CD14-positive monocyte (primary cell): ENCODE results near the gene MR1. TPM values are rescaled to one million over a fixed set of nuclear protein-coding genes. Genes with fewer than 3 reads are reported as not detected.
A peak's percentile ranks its signal among the peaks of the same experiment; 100 is the strongest.

Experiments used
- DNase-seq, 3 donors: peaks; one replicate each; pipeline ENCODE4 v3.0.0-alpha.2; 2011 to 2022
- H2AFZ ChIP-seq: 2 replicates; pipeline ENCODE4 v1.6.0; 2012; ENCODE audit warnings: mild to moderate bottlenecking, low read depth, low read length, inconsistent platforms; ENCODE audit not compliant: insufficient read depth, poor library complexity, severe bottlenecking
- H3K27ac ChIP-seq, 2 donors: 1 replicate in 1 of 2; 2 replicates in 1 of 2; pipeline ENCODE4 v1.5.1; 2012 to 2013; ENCODE audit warnings: low read length in 2 of 2, control low read depth in 1 of 2, inconsistent platforms in 1 of 2, low read depth in 1 of 2, mild to moderate bottlenecking in 1 of 2
- H3K27me3 ChIP-seq, 2 donors: one replicate each; pipeline versions ENCODE4 v1.6.0 to v1.6.1; 2011 to 2013; ENCODE audit warnings: low read length in 2 of 2; ENCODE audit not compliant: control insufficient read depth in 2 of 2, insufficient read depth in 2 of 2
- H3K36me3 ChIP-seq, 2 donors: replicated peaks in 1 of 2; 1 replicate in 1 of 2; 2 replicates in 1 of 2; pipeline versions ENCODE4 v1.5.1 to v1.6.1; 2012 to 2013; ENCODE audit warnings: low read length in 2 of 2, control low read depth in 1 of 2, inconsistent platforms in 1 of 2, mild to moderate bottlenecking in 1 of 2; ENCODE audit not compliant: insufficient read depth in 2 of 2, control insufficient read depth in 1 of 2
- H3K4me1 ChIP-seq, 2 donors: 1 replicate in 1 of 2; 2 replicates in 1 of 2; pipeline versions ENCODE4 v1.5.1 to v1.6.1; 2012 to 2013; ENCODE audit warnings: low read length in 2 of 2, control low read depth in 1 of 2, inconsistent platforms in 1 of 2, mild to moderate bottlenecking in 1 of 2, moderate library complexity in 1 of 2; ENCODE audit not compliant: insufficient read depth in 2 of 2, control insufficient read depth in 1 of 2
- H3K4me2 ChIP-seq: replicated peaks from 2 replicates; pipeline ENCODE3; 2012; ENCODE audit warnings: low read length, moderate library complexity, mild to moderate bottlenecking; ENCODE audit not compliant: poor library complexity, severe bottlenecking; ENCODE audit errors: extremely low read depth
- H3K4me3 ChIP-seq, 3 experiments: fragments of 200-600 bp in 1 of 3; sonication (generic) in 1 of 3; replicated peaks in 1 of 3; 1 replicate in 2 of 3; 2 replicates in 1 of 3; pipeline ENCODE4 v1.5.1; 2011 to 2013; ENCODE audit warnings: low read length in 3 of 3, mild to moderate bottlenecking in 3 of 3, control low read depth in 2 of 3, low read depth in 2 of 3, inconsistent platforms in 1 of 3, moderate library complexity in 1 of 3
- H3K79me2 ChIP-seq: 2 replicates; pipeline ENCODE4 v1.6.0; 2012; ENCODE audit warnings: mild to moderate bottlenecking, control low read depth, inconsistent platforms, low read length, moderate library complexity; ENCODE audit not compliant: insufficient read depth
- H3K9ac ChIP-seq: 2 replicates; pipeline ENCODE4 v1.6.0; 2017; ENCODE audit warnings: low read length, mild to moderate bottlenecking; ENCODE audit not compliant: insufficient read depth, poor library complexity, severe bottlenecking
- H3K9me3 ChIP-seq, 2 donors: replicated peaks in 1 of 2; 1 replicate in 1 of 2; 2 replicates in 1 of 2; pipeline versions ENCODE4 v1.5.1 to v1.6.1; 2012 to 2013; ENCODE audit warnings: low read length in 2 of 2, control low read depth in 1 of 2; ENCODE audit not compliant: control insufficient read depth in 1 of 2, insufficient read depth in 1 of 2
- H4K20me1 ChIP-seq: 2 replicates; pipeline ENCODE4 v1.6.0; 2012; ENCODE audit warnings: mild to moderate bottlenecking, low read length, control low read depth, moderate library complexity; ENCODE audit not compliant: insufficient read depth
- H3K27ac Mint-ChIP-seq, 7 donors: one replicate each; pipeline ENCODE4 v1.8.0; 2020; ENCODE audit warnings: mild to moderate bottlenecking in 7 of 7, mixed read lengths in 7 of 7, moderate library complexity in 6 of 7, inconsistent platforms in 2 of 7
- H3K27me3 Mint-ChIP-seq, 3 donors: one replicate each; pipeline ENCODE4 v1.8.0; 2021 to 2022; ENCODE audit warnings: low read depth in 3 of 3, mild to moderate bottlenecking in 3 of 3, mixed read lengths in 3 of 3, moderate library complexity in 3 of 3, inconsistent platforms in 1 of 3
- H3K36me3 Mint-ChIP-seq, 2 donors: one replicate each; pipeline ENCODE4 v1.8.0; 2020; ENCODE audit warnings: mixed read lengths in 2 of 2, inconsistent platforms in 1 of 2, mild to moderate bottlenecking in 1 of 2
- H3K4me1 Mint-ChIP-seq: one replicate; pipeline ENCODE4 v1.8.0; 2020; ENCODE audit warnings: mild to moderate bottlenecking, mixed read lengths
- H3K4me3 Mint-ChIP-seq, 2 donors: one replicate each; pipeline ENCODE4 v1.8.0; 2020; ENCODE audit warnings: mild to moderate bottlenecking in 2 of 2, mixed read lengths in 2 of 2, moderate library complexity in 1 of 2
- H3K9me3 Mint-ChIP-seq, 7 donors: one replicate each; pipeline ENCODE4 v1.8.0; 2020 to 2022; ENCODE audit warnings: mixed read lengths in 7 of 7, mild to moderate bottlenecking in 6 of 7, moderate library complexity in 6 of 7, inconsistent platforms in 2 of 7
- CTCF ChIP-seq: fragments of 200-600 bp; IDR thresholded peaks from one replicate; pipeline ENCODE4 v1.8.0; 2022; ENCODE audit warnings: antibody characterized with exemption, mild to moderate bottlenecking
- whole genome bisulfite sequencing: methylation state at CpG from one replicate; pipeline ENCODE4 v1.1.5; 2013; ENCODE audit warnings: missing lambda C conversion rate; ENCODE audit not compliant: insufficient coverage; 5-methylcytosine and 5-hydroxymethylcytosine counted together
- intact Hi-C, 2 donors: fragments of 100-400 bp; cut with micrococcal nuclease; formaldehyde crosslinking; loops; one replicate each; pipeline versions ENCODE4 v1.15.0 to v1.15.1; 2023
- polyA plus RNA-seq, 3 donors: library from polyadenylated mRNA; depleted of rRNA in 1 of 3; unstranded in 2 of 3; stranded (reverse) in 1 of 3; fragments of 300-500 nt in 2 of 3; fragments of >200 nt in 1 of 3; fragmentation: Illumina TruSeq in 2 of 3; gene quantifications; 1 replicate in 2 of 3; 2 replicates in 1 of 3; pipeline ENCODE4 v1.2.3, GENCODE V29; 2012 to 2021

MR1 gene
- polyA plus RNA-seq, 3 donors = 17.7 to 46.9 (median 40.9) TPM

- 91% methylated on average over 7 of the region's 7 CpGs for WGBS
- no peak for TF ChIP-seq CTCF
- intact Hi-C loops = no loop called here
- peaks cover 52% of the 10 kb centered on the region for H4K20me1 ChIP-seq
- no peak overlapping the region for H3K9ac ChIP-seq
- DNase-seq = no peak
- no peak overlapping the region for H3K4me3 Mint-ChIP-seq
- H3K27me3 ChIP-seq = peaks cover 6 to 15% of the 10 kb centered on the region in 2 donors
- peaks cover 15 to 24% (median 22%) of the 10 kb centered on the region in 3 donors for H3K27me3 Mint-ChIP-seq
- H3K9me3 Mint-ChIP-seq = no peaks in the 10 kb centered on the region
- peaks cover 5 to 29% of the 10 kb centered on the region in 2 donors for H3K36me3 ChIP-seq
- no peak overlapping the region for H3K27ac ChIP-seq
- no peak overlapping the region for H3K4me2 ChIP-seq
- no peak overlapping the region for H3K27ac Mint-ChIP-seq
- H3K79me2 ChIP-seq = peaks cover 13% of the 10 kb centered on the region
- H3K4me3 ChIP-seq = no peak overlapping the region
- H2AFZ ChIP-seq = no peak overlapping the region
- peaks cover 66% of the 10 kb centered on the region for H3K4me1 Mint-ChIP-seq
- H3K9me3 ChIP-seq = no peaks in the 10 kb centered on the region
- peaks cover 30 to 36% of the 10 kb centered on the region in 2 donors for H3K36me3 Mint-ChIP-seq
- peaks cover 33 to 54% of the 10 kb centered on the region in 2 donors for H3K4me1 ChIP-seq
Measured at GRCh38 chr1:181097242-181097641, 63.5 kb downstream of the MR1 start.

- no peak for DNase-seq
- no peak overlapping the region for H3K4me2 ChIP-seq
- H3K4me3 ChIP-seq = no peak overlapping the region
- peaks cover 4 to 10% of the 10 kb centered on the region in 2 donors for H3K36me3 ChIP-seq
- WGBS = 6% methylated on average over 3 of the region's 11 CpGs
- H3K9me3 ChIP-seq = no peaks in the 10 kb centered on the region
- no peak for TF ChIP-seq CTCF
- H4K20me1 ChIP-seq = peaks cover 30% of the 10 kb centered on the region
- H3K9me3 Mint-ChIP-seq = no peaks in the 10 kb centered on the region
- intact Hi-C loops = no loop called here
- H3K79me2 ChIP-seq = no peaks in the 10 kb centered on the region
- H3K4me3 Mint-ChIP-seq = peak overlapping the region in 1 of 2 donors; percentile 28
- peaks cover 6 to 15% of the 10 kb centered on the region in 2 donors for H3K27me3 ChIP-seq
- H2AFZ ChIP-seq = no peak overlapping the region
- H3K27ac Mint-ChIP-seq = peak overlapping the region in 3 of 7 donors; percentile 2 to 73 (median 32)
- peaks cover 75% of the 10 kb centered on the region for H3K4me1 Mint-ChIP-seq
- H3K4me1 ChIP-seq = peaks cover 44 to 63% of the 10 kb centered on the region in 2 donors
- no peak overlapping the region for H3K27ac ChIP-seq
- peaks cover 19 to 24% (median 24%) of the 10 kb centered on the region in 3 donors for H3K27me3 Mint-ChIP-seq
- H3K36me3 Mint-ChIP-seq = peaks cover 17 to 18% of the 10 kb centered on the region in 2 donors
- no peak overlapping the region for H3K9ac ChIP-seq
Measured at GRCh38 chr1:181099152-181100014, 65.6 kb downstream of the MR1 start.
